ENCODE results near the gene SAMD7. TPM values are rescaled to one million over a fixed set of nuclear protein-coding genes. Genes with fewer than 3 reads are reported as not detected.

SAMD7 gene
- total RNA-seq, 1 donor from 2014 or later, result not detected

- no peak for DNase-seq (ENCODE audit: extremely low read depth, low read depth, low spot score)
Observed at GRCh38 chr3:169907944-169908343, 3.4 kb upstream of the SAMD7 start.

DNA sequence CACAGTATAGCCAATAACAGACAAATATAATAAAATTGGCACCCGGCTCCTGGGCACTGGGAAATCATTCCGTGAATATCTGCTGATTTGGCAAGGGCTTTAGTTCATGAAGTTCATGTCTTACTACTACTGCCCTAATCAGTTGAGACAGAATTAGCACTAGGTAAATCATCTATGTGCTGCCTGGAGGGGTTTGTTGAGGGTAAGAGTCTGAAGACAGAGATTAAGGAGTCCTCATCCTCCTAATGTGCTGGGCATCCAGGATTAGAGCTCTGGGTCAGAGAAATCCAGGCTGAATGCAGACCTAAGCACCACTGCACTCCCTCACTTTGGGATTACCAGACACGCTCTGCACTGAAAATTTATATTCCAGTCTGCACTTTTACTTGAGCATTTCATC, 2.0 kb downstream of the SAMD7 start:
- no peak for DNase-seq (ENCODE audit: extremely low read depth, low read depth, low spot score)

GRCh38 chr3:169914321-169914720, 2.9 kb downstream of the SAMD7 start:
- DNase-seq (ENCODE audit: extremely low read depth, low read depth, low spot score), result no peak

GRCh38 chr3:169923189-169923588, 11.8 kb downstream of the SAMD7 start:
- no peak for DNase-seq (ENCODE audit: extremely low read depth, low read depth, low spot score)

DNA sequence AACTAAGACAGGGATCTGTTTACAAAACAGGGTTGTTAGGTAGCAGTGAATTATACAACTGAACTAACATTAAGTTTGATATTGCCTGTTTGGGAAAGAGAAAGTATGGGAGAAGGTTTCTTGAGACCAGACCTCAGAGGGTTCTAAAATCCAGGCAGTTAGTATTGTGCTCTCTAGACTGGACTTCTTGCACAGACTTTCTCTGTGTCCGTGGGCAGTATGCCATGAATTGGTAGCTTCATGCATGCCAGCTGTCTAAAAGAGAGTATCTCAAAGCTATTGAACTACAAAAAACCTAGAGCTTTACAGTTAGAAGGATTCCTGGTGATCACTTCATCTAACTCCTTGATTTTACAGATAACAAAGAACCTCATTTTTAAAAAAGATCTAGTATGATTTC, 12.5 kb downstream of the SAMD7 start:
- no peak for DNase-seq (ENCODE audit: extremely low read depth, low read depth, low spot score)

DNA sequence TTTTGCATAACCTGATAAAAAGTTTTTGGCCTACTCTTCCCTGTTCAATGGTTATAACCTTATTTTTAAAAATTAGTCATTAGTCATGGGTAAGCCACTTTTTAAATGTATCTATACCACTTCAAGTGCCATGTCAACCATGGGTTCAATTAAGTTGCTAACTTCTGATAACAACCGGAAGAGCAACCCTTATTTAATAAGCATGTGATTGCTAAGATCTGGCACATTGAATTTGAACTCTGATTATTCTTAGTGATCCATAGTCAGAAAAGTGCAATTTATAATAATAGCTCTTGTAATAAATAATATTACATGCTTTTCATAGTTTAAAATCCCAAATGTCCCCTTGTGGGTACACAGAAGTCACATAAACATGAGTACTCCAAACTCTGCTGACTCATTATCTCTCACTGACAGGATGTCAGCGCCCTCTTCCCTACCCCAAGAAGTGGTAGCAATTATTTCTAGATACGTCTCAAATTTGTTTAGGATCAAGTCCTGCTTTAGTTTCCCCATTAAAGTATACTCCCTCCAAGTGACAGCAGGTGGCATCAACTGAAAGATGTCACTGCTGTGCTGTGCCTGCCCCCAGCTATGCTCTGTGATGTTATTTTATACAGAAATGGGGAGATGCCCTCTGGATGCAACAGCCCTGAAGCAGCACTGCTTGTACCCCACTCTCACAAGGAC, 18.6 kb downstream of the SAMD7 start:
- no peak for DNase-seq (ENCODE audit: extremely low read depth, low read depth, low spot score)

DNA sequence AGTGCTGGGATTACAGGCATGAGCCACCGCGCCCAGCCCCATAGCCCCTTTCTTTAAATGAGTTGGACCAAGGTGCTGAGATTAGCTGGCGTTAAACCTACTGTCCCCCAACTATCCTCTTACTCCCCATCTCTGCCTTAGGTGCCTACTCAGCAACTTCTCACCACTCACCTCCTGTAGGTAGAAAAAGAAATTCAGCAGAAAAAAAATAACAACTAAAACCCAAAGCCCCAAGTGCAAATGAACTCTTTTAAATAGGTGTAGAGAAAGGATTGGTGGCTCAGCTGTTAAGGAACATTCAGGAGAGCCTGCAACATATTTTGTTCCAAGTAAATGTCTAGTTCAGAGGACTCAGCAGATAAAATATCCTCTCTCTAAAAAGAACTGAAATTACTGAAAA, 19.5 kb downstream of the SAMD7 start:
- no peak for DNase-seq (ENCODE audit: extremely low read depth, low read depth, low spot score)

DNA sequence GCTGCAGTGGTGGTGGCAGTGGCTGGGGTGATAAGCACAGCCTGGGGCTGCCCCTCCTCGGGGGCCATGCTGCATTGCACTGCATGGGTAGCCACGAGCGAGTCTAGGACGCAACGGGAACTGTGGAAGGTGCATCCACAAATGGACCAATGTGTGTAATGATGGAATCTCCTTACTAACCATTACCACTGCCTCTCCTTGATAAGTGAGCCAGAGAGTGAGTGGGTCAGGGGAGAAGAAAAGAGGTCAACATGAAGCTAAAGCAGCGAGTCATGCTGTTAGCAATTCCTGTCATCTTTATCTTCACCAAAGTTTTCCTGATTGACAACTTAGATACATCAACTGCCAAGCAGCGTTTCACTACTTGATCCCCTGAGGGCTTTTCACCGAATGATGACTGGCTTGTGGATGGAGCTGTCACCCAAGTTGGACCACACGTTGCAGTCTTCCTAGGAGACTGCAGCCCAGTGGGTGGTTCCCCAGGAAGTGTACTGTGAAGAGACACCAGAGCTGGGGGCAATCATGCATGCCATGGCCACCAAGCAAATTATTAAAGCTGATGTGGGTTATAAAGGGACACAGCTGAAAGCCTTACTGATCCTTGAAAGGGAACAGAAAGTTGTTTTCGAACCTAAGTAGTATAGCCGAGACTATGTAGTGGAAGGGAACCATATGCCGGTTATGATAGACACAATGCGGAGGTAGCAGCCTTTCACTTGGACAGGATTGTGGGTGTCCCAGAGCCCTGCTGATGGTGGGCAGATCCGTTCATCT, 20.6 kb downstream of the SAMD7 start:
- no peak for DNase-seq (ENCODE audit: extremely low read depth, low read depth, low spot score)

DNA sequence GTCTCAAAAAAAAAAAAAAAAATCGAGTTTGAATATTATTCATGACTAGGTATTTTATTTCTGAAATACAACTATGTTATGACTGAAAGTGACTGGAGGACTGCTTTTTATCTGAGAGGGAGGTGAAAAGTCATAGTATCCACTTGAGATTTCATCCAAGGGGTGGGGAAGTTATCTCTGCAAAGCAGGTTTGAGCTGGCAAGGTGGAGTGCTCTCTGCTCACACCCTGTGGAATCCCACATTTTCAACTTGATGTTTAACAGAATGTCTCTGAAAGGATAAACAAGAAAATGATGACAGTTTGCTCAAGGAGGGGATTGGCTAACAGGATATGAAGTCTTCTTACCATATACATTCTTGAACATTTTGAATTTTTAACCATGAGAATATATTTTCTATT, 27.9 kb downstream of the SAMD7 start:
- DNase-seq (ENCODE audit: extremely low read depth, low read depth, low spot score), result no peak

GRCh38 chr3:169939751-169940150, 28.4 kb downstream of the SAMD7 start:
- no peak for DNase-seq (ENCODE audit: extremely low read depth, low read depth, low spot score)

GRCh38 chr3:169940470-169941181, 29.3 kb downstream of the SAMD7 start:
- DNase-seq (ENCODE audit: extremely low read depth, low read depth, low spot score), result no peak

DNA sequence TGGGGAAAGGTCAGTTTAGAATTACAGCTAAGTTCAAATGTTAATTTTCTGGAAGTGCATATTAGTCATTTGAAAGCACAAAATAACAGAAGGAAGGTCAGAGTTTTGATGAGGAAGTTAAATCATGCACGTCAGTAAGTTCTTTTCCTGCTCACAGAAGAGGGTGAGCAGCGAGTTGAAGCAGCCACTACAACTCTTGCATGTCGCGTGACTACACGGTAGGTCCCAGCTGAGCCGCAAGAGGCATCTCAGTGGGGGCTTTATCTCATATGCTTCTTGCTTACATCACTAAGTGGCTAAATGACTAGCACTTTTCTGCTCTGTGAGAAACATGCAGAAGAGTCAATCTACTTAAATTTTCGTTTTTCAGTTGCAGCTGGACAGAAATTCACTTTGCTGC, 33.9 kb downstream of the SAMD7 start:
- DNase-seq (ENCODE audit: extremely low read depth, low read depth, low spot score), result no peak

GRCh38 chr3:169946336-169946735, 35.0 kb downstream of the SAMD7 start:
- DNase-seq (ENCODE audit: extremely low read depth, low read depth, low spot score), result no peak

DNA sequence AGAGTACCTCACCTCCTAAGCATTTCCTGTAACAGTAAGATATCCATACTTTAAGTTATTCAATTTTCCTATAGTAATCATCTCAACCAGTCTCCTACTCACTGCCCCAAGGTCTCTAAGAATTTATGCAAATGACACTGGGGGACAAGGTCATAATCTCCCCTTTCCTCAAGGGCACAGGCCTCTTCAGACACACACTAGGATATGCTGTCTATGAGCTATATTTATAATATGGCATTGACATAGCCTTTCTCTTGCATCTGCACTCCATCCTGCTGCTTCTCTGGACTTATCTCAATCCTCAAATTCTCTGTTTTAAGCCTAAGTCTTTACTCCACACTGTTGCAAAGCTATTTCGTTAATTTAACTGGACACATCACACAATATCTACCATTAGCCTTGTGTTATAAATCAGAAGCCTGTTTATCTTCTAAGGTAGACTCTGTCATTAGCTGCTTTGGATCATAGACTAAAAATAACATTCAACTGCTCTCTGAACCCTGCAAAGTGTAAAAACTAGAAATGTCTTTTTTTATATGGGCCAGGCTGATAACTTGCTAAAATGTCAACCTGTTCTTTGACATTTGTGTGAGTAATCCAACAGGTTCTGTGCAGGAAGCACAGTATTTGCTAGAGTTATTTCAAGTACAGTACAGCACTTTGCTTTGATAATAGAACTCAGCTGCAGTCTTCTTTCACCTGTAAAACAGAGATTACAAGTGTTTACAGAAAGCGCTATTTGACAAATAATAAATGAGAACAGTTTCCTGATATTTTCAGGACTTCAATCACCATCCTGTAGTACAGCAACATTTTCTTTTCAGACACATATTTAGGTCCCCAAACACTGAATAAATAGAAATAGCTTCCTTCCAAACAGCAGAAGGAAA, 37.4 kb downstream of the SAMD7 start:
- DNase-seq (ENCODE audit: extremely low read depth, low read depth, low spot score), result no peak

GRCh38 chr3:169952045-169952444, 40.7 kb downstream of the SAMD7 start:
- no peak for DNase-seq (ENCODE audit: extremely low read depth, low read depth, low spot score)

GRCh38 chr3:169953462-169954141, 42.2 kb downstream of the SAMD7 start:
- no peak for DNase-seq (ENCODE audit: extremely low read depth, low read depth, low spot score)

DNA sequence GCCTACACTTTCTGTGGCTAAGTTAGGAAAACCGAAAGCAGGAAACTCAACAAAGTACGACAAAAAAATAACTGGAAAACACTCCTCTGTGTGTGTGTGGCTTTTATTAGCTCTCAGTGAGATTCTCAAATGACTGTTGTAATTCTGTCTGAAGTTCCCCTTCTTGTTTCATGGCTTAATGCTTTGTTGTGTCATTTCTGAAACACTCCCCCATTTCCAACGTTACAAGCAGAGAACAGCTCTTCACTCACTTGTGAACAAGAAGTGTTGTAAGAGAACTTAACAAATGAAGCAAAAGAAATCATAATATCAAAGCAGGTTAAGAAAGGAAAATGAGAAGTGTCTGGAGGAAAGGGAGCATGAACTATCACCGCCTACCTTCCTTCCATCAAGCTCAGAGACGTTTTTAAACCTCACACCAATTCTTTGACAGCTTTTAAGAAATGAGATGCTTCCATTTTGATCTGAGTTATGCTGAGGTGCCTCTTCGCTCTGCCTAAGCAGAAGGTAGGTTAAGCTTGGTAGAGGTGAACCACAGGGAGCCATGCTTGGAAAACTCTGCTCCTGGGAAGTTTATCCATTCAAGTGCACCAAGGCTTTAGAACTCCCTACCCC, 42.9 kb downstream of the SAMD7 start:
- DNase-seq (ENCODE audit: extremely low read depth, low read depth, low spot score), result no peak

- no peak for DNase-seq (ENCODE audit: extremely low read depth, low read depth, low spot score)
Observed at GRCh38 chr3:169955406-169955805, 44.0 kb downstream of the SAMD7 start.

DNA sequence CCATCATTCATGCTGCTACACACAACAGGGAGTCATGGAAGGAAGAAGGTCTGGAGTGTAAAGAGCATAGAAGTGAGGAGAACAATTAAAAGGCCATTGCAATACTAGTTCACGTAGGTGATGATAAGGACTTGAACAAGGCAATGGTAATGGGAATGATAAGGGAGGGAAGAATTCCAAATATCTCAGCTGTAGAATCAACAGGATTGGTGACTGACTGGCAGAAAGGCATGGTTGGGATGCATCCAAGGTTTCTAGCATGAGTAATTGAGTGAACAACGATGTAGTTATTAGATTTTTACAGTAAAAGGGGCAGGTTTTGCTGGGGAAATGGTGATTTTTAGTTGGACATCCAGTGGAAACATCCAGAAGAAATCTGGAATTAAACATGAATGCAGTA, 52.8 kb downstream of the SAMD7 start:
- no peak for DNase-seq (ENCODE audit: extremely low read depth, low read depth, low spot score)

Measured in glomerular endothelial cell (primary cell).